OCI-LY1 (cell line): Measurements from ENCODE around the gene MOV10.

Source experiments
- H2AFZ ChIP-seq: fragments of 200-600 bp; sonication (generic), shearing (Covaris generic); 2 replicates; pipeline ENCODE4 v1.6.0; 2014; ENCODE audit warnings: antibody characterized with exemption, mild to moderate bottlenecking, low read length
- H3F3A ChIP-seq: fragments of 200-600 bp; sonication (generic), shearing (Covaris generic); 2 replicates; pipeline ENCODE4 v1.6.0; 2014; ENCODE audit warnings: mild to moderate bottlenecking, antibody characterized with exemption, low read length, moderate library complexity; ENCODE audit not compliant: insufficient read depth
- H3K27ac ChIP-seq: fragments of 200-600 bp; sonication (generic); 2 replicates; pipeline ENCODE4 v1.5.1; 2014; ENCODE audit warnings: low read length, mixed run types, mild to moderate bottlenecking, low read depth; ENCODE audit not compliant: poor library complexity, severe bottlenecking
- H3K27me3 ChIP-seq: fragments of 200-600 bp; sonication (generic); 2 replicates; pipeline ENCODE4 v1.6.0; 2014; ENCODE audit warnings: antibody characterized with exemption, mild to moderate bottlenecking, low read length, moderate library complexity; ENCODE audit not compliant: insufficient read depth
- H3K36me3 ChIP-seq: fragments of 200-600 bp; sonication (generic); 2 replicates; pipeline ENCODE4 v1.6.1; 2014; ENCODE audit warnings: mild to moderate bottlenecking, antibody characterized with exemption, low read length, moderate library complexity, mixed read lengths; ENCODE audit not compliant: insufficient read depth
- H3K4me1 ChIP-seq: fragments of 200-600 bp; sonication (generic); 2 replicates; pipeline ENCODE4 v1.5.1; 2014; ENCODE audit warnings: mild to moderate bottlenecking, low read length, moderate library complexity; ENCODE audit not compliant: insufficient read depth, severe bottlenecking
- H3K4me2 ChIP-seq: fragments of 200-600 bp; sonication (generic), shearing (Covaris generic); 2 replicates; pipeline ENCODE4 v1.6.1; 2014; ENCODE audit warnings: low read length
- H3K4me3 ChIP-seq: fragments of 200-600 bp; sonication (generic); 2 replicates; pipeline ENCODE4 v1.5.1; 2014; ENCODE audit warnings: low read length, low read depth, mild to moderate bottlenecking, mixed read lengths; ENCODE audit not compliant: poor library complexity, severe bottlenecking
- H3K79me2 ChIP-seq: fragments of 200-600 bp; shearing (Covaris generic); 2 replicates; pipeline ENCODE4 v1.6.1; 2016; ENCODE audit warnings: mixed run types, low read length, mixed read lengths; ENCODE audit not compliant: insufficient read depth
- H3K9ac ChIP-seq: fragments of 200-600 bp; sonication (generic), shearing (Covaris generic); 2 replicates; pipeline ENCODE4 v1.6.1; 2014; ENCODE audit warnings: mild to moderate bottlenecking, low read length, mixed read lengths
- H3K9me2 ChIP-seq: fragments of 200-600 bp; sonication (generic), shearing (Covaris generic); 2 replicates; pipeline ENCODE4 v1.6.1; 2014; ENCODE audit warnings: low read depth, mild to moderate bottlenecking, low read length, mixed read lengths
- H3K9me3 ChIP-seq: fragments of 200-600 bp; shearing (Covaris generic); 2 replicates; pipeline ENCODE4 v1.6.1; 2014; ENCODE audit warnings: low read length, mixed read lengths
- H4K20me1 ChIP-seq: fragments of 200-600 bp; sonication (generic), shearing (Covaris generic); 2 replicates; pipeline ENCODE4 v1.6.0; 2016; ENCODE audit warnings: mild to moderate bottlenecking, low read length; ENCODE audit not compliant: insufficient read depth
- CTCF ChIP-seq: fragments of 200-600 bp; sonication (generic), shearing (Covaris generic); IDR thresholded peaks from 2 replicates; pipeline ENCODE4 v1.5.1; 2017; ENCODE audit warnings: mild to moderate bottlenecking, antibody characterized with exemption, low read length, moderate library complexity, mixed read lengths
- EZH2 ChIP-seq: fragments of 200-600 bp; sonication (generic), shearing (Covaris generic); IDR thresholded peaks from 2 replicates; pipeline ENCODE4 v1.8.0; 2017; ENCODE audit warnings: borderline replicate concordance, mixed run types, mild to moderate bottlenecking, antibody characterized with exemption, low read length, moderate library complexity, mixed read lengths

MOV10 gene

DNA sequence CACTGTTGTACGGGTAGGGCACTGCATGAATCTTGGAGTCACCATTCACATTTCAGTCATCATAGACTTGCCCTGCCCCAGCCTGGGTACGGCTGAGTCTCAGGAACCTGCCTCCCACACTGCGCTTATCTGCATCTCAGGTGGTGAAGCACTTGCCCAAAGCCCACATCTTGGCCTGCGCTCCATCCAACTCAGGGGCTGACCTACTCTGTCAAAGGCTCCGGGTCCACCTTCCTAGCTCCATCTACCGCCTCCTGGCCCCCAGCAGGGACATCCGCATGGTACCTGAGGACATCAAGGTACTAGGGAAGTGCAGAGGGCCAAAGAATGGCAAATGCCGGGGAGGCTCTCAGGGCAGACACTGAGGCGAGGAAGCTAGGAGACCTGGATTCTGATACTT is 20.8 kb downstream of the MOV10 start:
- Histone ChIP-seq H3K4me3 (no peak overlapping the region), H3K79me2 (no peaks in the 10 kb centered on the region), H4K20me1 (no peaks in the 10 kb centered on the region), H3K9ac (no peak overlapping the region), H3F3A (no peaks in the 10 kb centered on the region), H3K36me3 (peaks cover 26% of the 10 kb centered on the region), H3K4me2 (no peak overlapping the region), H3K27ac (no peak overlapping the region), H3K4me1 (peaks cover 4% of the 10 kb centered on the region), H2AFZ (no peak overlapping the region), H3K9me3 (no peaks in the 10 kb centered on the region), H3K9me2 (no peaks in the 10 kb centered on the region), H3K27me3 (no peaks in the 10 kb centered on the region)
- no peak for TF ChIP-seq EZH2
- no peak for TF ChIP-seq CTCF

- no peaks in the 10 kb centered on the region for H3K9me3 ChIP-seq
- H3K79me2 ChIP-seq = no peaks in the 10 kb centered on the region
- H3K4me2 ChIP-seq = no peak overlapping the region
- H3K27me3 ChIP-seq = no peaks in the 10 kb centered on the region
- no peak overlapping the region for H2AFZ ChIP-seq
- no peaks in the 10 kb centered on the region for H3F3A ChIP-seq
- H3K9me2 ChIP-seq = no peaks in the 10 kb centered on the region
- no peak overlapping the region for H3K27ac ChIP-seq
- H3K36me3 ChIP-seq = peaks cover 26% of the 10 kb centered on the region
- TF ChIP-seq EZH2 = no peak
- TF ChIP-seq CTCF = no peak
- H3K9ac ChIP-seq = no peak overlapping the region
- no peaks in the 10 kb centered on the region for H4K20me1 ChIP-seq
- H3K4me3 ChIP-seq = no peak overlapping the region
- peaks cover 14% of the 10 kb centered on the region for H3K4me1 ChIP-seq
These were observed 22.3 kb downstream of the MOV10 start for GRCh38 chr1:112696578-112697314.

- H3K9ac ChIP-seq = no peak overlapping the region
- H4K20me1 ChIP-seq = no peaks in the 10 kb centered on the region
- no peaks in the 10 kb centered on the region for H3K9me2 ChIP-seq
- H3K27ac ChIP-seq = no peak overlapping the region
- no peaks in the 10 kb centered on the region for H3K27me3 ChIP-seq
- H3F3A ChIP-seq = no peaks in the 10 kb centered on the region
- no peaks in the 10 kb centered on the region for H3K79me2 ChIP-seq
- no peak overlapping the region for H3K4me2 ChIP-seq
- peaks cover 21% of the 10 kb centered on the region for H3K36me3 ChIP-seq
- no peak for TF ChIP-seq CTCF
- TF ChIP-seq EZH2 = no peak
- H3K9me3 ChIP-seq = no peaks in the 10 kb centered on the region
- H3K4me1 ChIP-seq = peaks cover 14% of the 10 kb centered on the region
- no peak overlapping the region for H2AFZ ChIP-seq
- no peak overlapping the region for H3K4me3 ChIP-seq
These were observed 23.3 kb downstream of the MOV10 start for GRCh38 chr1:112697781-112698201.
